Neural cell (in vitro differentiated cells): ENCODE measurements around the gene DOCK7.

ENCODE experiments used
- POLR2AphosphoS5 ChIP-seq: IDR thresholded peaks from 2 replicates; pipeline ENCODE4 v1.6.1; 2012
- RAD21 ChIP-seq: fragments of 450-650 bp; conservative IDR thresholded peaks from 2 replicates; pipeline ENCODE4 v1.6.1; 2014; ENCODE audit warnings: antibody characterized with exemption, mild to moderate bottlenecking, moderate library complexity
- SMC3 ChIP-seq: fragments of 450-650 bp; conservative IDR thresholded peaks from 2 replicates; pipeline ENCODE4 v1.6.1; 2014; ENCODE audit warnings: antibody characterized with exemption, mild to moderate bottlenecking, moderate library complexity; ENCODE audit not compliant: poor library complexity

GRCh38 chr1:62452951-62453350 is 235.2 kb downstream of the DOCK7 start:
- TF ChIP-seq RAD21 (no peak), SMC3 (no peak), POLR2AphosphoS5 (no peak)
